ENCODE results near the gene NRBP1.

NRBP1 gene

DNA sequence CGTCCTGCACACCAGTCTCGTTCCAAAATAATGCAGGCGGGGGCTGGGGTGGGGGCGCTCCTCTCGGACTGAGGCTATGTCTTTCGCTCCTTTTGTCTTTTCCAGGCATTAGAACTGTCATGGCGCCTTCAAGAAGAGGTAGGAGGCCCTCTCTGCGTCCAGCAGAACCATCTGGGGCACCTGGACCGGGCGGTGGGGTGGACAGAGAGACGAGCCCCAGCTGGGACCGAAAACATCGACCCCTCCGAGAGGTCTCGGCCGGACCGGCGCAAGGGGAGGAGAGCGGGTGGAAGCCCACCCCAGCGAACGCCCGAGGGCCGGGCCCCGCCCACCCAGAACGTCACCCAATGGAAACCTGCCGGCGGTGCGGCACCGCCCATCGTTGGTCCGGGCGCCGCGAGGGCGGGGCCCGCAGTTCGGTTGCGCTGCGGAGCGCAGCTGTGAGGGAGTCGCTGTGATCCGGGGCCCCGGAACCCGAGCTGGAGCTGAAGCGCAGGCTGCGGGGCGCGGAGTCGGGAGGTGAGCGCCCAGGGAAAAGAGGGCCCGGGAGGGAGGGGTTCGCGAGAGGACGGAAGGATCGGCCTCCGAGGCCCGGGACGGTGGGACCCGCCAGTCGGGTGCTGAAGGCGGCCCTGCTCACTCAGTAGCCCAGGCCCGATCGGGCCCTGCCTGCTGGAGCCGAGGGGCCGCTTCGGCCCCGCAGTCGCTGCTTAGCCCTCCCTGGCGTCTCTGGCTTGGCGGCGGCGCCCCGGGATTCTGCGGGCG is at the start of gene NRBP1:
Gene NRBP1, plus strand, starts transcription at position 419 of the 765 bp plus-strand sequence. CDS start 4,643 bp downstream, outside the sequence.
- H3K4me3 ChIP-seq (ENCODE audit: low read depth, low read length): peak within 1 kb of the TSS; percentile 82
- TF ChIP-seq, protein P1, sequence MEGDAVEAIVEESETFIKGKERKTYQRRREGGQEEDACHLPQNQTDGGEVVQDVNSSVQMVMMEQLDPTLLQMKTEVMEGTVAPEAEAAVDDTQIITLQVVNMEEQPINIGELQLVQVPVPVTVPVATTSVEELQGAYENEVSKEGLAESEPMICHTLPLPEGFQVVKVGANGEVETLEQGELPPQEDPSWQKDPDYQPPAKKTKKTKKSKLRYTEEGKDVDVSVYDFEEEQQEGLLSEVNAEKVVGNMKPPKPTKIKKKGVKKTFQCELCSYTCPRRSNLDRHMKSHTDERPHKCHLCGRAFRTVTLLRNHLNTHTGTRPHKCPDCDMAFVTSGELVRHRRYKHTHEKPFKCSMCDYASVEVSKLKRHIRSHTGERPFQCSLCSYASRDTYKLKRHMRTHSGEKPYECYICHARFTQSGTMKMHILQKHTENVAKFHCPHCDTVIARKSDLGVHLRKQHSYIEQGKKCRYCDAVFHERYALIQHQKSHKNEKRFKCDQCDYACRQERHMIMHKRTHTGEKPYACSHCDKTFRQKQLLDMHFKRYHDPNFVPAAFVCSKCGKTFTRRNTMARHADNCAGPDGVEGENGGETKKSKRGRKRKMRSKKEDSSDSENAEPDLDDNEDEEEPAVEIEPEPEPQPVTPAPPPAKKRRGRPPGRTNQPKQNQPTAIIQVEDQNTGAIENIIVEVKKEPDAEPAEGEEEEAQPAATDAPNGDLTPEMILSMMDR (IDR thresholded peaks at IDR 0.05; ENCODE audit: insufficient read depth, low read length, missing control alignments): no peak
- ChIA-PET CTCF (interaction anchor here (0.7 to 4.4 kb wide), 7 partner anchors 9 to 255 kb away, joined by 3 to 25 read pairs (median 5); no protein-coding TSS in a partner anchor), POLR2A (interaction anchor here (0.5 to 3.1 kb wide), 8 partner anchors 12 to 213 kb away, joined by 3 to 18 read pairs (median 4); partner anchors contain the start of genes CCDC121, GPN1, PPM1G and ZNF513)
- peak; percentile 29 for DNase-seq (ENCODE audit: low read depth, low spot score)

- POLR2A ChIA-PET: interaction anchor here (3.5 kb wide), 1 partner anchor 9 kb away, joined by 32 read pairs; the partner anchor contains the start of genes EIF2B4 and SNX17
- H3K4me3 ChIP-seq (ENCODE audit: low read depth, low read length): peak overlapping the region; percentile 3; the same call in 1 of the 2 replicates
- CTCF ChIA-PET: interaction anchor here (2.3 to 3.9 kb wide), 4 partner anchors 8 to 304 kb away, joined by 14 to 15 read pairs (median 14); partner anchors contain the start of genes EIF2B4 and SNX17
- TF ChIP-seq, protein P1 (IDR thresholded peaks at IDR 0.05; ENCODE audit: insufficient read depth, low read length, missing control alignments): no peak
- DNase-seq (ENCODE audit: low read depth, low spot score): no peak
These were observed 49.6 kb upstream of the NRBP1 start for GRCh38 chr2:27378809-27379290.

GRCh38 chr2:27379383-27379835 is 49.0 kb upstream of the NRBP1 start:
- TF ChIP-seq, protein P1 (IDR thresholded peaks at IDR 0.05; ENCODE audit: insufficient read depth, low read length, missing control alignments): no peak
- no peak for DNase-seq (ENCODE audit: low read depth, low spot score)
- POLR2A ChIA-PET: interaction anchor here (2.1 to 3.5 kb wide), 2 partner anchors 9 to 49 kb away, joined by 7 to 32 read pairs; partner anchors contain the start of genes EIF2B4, NRBP1 and SNX17
- peak overlapping the region; percentile 88 for H3K4me3 ChIP-seq (ENCODE audit: low read depth, low read length)
- CTCF ChIA-PET: interaction anchor here (0.7 to 3.9 kb wide), 5 partner anchors 8 to 305 kb away, joined by 3 to 15 read pairs (median 14); partner anchors contain the start of genes EIF2B4 and SNX17

GRCh38 chr2:27379836-27380625 is 48.4 kb upstream of the NRBP1 start:
- CTCF ChIA-PET: interaction anchor here (0.7 to 3.9 kb wide), 5 partner anchors 9 to 305 kb away, joined by 3 to 15 read pairs (median 14); partner anchors contain the start of genes EIF2B4 and SNX17
- POLR2A ChIA-PET: interaction anchor here (0.7 to 3.5 kb wide), 4 partner anchors 10 to 283 kb away, joined by 3 to 32 read pairs (median 5); partner anchors contain the start of genes EIF2B4, NRBP1, PPM1G and SLC4A1AP
- no peak for DNase-seq (ENCODE audit: low read depth, low spot score)

More at GRCh38 chr2:27379836-27380625, 48.4 kb upstream of the NRBP1 start:
- TF ChIP-seq, protein P1 (IDR thresholded peaks at IDR 0.05; ENCODE audit: insufficient read depth, low read length, missing control alignments): no peak
- H3K4me3 ChIP-seq (ENCODE audit: low read depth, low read length): peak overlapping the region; percentile 88

Data from AG04449 (cell line).